GM15510 (cell line): ENCODE measurements around the gene UPF1.

Source experiments
- POLR2A ChIP-seq: IDR thresholded peaks from 3 replicates; pipeline ENCODE4 v1.6.1; 2011; ENCODE audit warnings: borderline replicate concordance; ENCODE audit not compliant: insufficient read length; ENCODE audit errors: extremely low read depth

UPF1 gene

DNA sequence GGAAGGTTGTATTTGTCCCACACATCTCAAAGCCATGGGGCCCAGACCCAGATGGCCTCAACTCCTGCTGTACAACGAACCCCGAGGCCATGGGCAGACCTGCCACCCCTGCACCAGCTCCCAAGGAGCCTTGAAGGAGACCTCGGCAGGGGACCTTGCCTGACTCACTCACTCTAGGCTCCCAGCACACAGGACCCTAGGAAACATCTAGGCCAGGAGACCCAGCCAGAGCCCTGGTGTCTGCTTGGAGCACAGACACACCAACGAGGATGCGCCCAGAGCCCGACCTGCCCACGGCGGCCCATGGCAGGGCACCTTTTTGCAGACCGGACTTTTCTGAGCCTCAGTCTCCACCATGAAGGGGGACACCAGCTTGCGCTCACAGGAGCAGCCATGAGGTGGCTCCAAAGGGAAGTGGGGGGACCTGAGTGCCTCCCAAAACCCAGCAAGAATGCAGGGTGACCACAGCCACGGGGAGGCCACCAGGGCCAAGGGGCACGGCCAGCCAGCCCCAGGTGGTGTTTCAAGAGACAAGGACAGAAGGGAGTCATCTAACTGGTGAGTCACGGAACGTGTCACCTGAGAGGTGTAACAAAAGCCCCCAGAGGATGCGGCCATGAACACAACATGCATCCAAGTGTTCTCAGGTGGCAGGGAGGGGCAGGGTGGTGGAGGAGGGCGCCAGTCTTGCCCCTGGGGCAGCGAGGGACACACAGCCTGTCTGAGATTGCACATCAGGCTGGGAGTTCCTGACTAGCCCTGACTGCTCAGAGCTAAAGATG, 69.1 kb downstream of the UPF1 start:
- no peak for TF ChIP-seq POLR2A

DNA sequence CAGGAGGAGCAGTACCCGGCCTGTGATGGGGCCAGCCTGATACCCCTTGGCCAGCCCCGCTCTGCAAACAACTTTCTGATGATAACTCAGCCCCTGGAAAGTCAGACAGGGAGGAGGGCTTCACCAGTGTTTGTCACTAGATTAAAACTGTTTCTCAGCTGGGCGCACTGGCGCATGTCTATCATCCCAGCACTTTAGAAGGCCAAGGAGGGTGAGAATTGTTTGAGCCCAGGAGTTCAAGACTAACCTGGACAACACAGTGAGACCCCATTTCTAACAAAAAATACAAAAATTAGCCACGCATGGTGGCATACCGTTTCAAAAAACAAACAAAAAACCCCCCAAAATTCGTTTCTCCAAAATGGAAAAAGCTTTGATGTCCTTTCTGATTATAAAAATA, 69.7 kb downstream of the UPF1 start:
- TF ChIP-seq POLR2A, result no peak

DNA sequence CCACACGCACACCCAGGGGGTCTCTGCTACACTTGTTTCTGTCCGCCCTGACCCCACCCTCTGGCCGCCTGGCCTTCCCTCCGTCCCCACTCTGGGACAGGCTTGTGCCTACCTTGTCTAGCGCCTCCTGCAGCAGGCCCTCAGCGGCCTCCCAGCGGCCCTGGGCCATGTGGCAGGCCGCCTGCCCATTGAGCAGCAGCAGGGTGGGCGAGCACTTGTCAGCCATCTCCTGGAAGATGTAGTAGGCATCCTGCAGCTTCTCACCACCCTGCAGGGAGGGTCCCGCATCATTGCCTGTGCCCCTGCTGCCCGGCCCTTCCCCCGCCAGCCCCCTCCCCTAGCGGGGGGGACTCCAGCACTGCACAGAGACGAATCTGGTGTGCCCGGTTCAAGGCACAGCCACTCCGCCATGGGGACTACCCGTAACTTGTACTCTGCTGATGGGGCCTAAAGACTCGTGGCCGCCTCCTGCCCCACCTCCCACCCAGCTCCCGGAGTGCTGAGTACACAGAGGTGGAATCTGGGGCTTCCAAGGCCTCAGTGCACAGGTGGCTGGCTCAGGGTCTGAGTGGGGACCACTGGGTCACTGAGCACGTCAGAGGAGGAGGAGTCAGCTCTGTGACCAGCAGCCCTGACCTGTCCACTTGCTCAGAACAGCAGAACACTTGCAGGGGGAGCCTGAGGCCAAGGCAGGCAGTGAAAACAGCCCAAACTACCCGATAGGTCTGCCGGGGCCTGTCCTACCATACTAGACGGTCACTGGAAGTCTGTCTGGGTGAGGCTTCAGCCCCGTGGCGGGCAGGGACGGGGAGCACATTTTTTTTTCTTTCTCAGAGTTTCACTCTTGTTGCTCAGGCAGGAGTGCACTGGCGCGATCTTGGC, 71.6 kb downstream of the UPF1 start:
- TF ChIP-seq POLR2A, result no peak

GRCh38 chr19:18904334-18905057, 72.7 kb downstream of the UPF1 start:
- no peak for TF ChIP-seq POLR2A

- no peak for TF ChIP-seq POLR2A
Observed at GRCh38 chr19:18905058-18905456, 73.3 kb downstream of the UPF1 start.

DNA sequence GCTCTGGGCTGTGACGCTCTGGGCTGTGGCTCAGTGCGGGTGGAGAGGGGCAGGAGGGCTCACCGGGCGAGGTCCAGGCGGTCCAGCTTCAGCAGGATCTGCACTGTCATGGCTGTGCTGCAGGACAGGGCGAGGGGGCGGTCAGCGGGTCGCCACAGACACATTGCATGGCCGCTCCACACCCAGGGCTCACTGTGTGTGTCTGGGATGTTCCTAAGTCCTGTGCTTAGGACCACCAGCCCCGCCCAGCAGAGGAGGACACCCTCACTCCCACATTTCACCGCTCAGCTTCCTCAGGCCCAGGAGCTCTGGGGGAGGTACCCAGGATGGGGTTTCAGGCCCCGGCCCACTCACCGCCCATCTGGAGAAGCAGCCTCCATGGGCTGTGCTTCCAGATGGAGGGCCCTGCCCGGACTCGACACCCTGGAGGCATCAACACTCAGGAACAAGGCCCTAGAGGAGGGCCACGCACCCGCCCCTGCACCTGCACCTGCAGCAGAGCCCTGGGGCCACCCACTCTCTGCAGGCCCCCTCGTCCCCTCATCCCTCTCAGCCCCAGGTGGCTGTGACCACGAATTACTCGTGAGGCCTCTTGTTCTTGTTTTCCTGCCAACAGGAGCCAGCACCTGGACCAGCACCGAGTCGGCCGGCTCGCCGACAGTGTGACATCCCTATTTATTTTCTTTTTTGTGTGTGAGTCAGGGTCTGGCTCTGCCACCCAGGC, 73.9 kb downstream of the UPF1 start:
- TF ChIP-seq POLR2A, result no peak

DNA sequence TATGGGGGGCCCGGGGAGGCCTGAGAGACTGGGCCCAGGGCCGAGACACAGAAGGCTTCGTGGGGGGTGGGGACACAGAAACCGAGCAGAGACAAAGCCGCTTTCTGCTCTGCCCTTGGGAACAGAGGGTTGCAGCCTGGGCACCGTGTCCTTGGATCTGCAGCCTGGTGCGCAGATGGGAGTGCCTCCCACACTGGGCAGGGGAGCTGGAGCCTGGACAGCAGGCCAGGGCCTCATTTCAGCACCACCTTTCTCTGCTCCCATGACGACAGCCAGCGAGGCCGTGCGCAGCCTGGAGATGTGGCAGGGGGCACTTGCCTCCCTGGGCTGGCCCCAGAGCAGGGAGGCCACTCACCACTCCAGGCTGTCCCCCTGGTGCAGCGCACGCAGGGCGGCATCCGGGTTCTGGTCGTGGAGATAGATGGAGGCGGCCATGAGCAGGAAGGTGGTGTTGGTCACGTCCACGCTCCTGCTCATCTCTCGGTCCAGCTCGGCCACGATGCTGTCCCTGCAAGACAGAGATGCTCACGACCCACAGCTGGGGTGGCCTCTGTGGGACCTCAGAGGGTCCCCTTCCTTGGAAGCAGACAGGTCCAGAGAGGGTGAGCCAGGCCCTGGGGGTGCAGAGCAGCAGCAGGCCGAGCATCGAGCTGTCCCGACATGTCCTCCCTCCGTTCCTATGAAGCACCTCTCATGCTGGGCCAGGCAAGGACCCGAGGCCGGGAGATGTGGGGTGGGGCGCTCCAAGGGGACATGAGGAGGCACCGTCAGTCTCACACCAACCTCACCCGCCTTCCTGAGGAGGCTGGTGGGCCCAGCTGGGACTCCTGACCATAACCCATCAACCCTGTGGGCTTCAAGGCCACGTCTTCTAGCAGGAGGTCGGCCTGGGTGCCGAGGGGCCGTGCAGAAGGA, 75.1 kb downstream of the UPF1 start:
- no peak for TF ChIP-seq POLR2A

- TF ChIP-seq POLR2A, result no peak
Observed at GRCh38 chr19:18908917-18909619, 77.3 kb downstream of the UPF1 start.

GRCh38 chr19:18910010-18910409, 78.3 kb downstream of the UPF1 start:
- TF ChIP-seq POLR2A, result no peak

GRCh38 chr19:18910801-18911436, 79.2 kb downstream of the UPF1 start:
- TF ChIP-seq POLR2A, result no peak

- no peak for TF ChIP-seq POLR2A
Observed at GRCh38 chr19:18912933-18913332, 81.2 kb downstream of the UPF1 start.

DNA sequence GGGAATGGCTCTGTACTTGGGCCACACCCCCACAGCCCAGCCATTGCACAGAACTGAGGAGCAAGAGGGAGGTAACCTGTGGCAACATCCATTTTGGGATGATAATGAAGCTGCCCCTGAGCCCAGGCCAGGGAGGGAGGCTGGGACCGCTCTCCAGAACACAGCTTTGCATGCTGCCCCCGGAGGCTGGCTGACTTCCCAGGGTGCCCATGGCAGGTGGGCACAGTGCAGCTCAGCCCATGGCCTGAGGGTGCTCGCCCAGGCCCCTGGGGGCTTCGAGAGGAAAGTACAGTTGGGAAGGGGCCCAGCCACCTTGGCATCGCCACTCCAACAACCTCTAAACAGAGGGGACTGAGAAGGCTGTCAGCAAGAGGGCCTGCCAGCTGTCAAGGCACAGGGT, 81.7 kb downstream of the UPF1 start:
- no peak for TF ChIP-seq POLR2A

- TF ChIP-seq POLR2A, result no peak
Observed at GRCh38 chr19:18915639-18916038, 83.9 kb downstream of the UPF1 start.
